ENCODE measurements around the gene CLEC11A.

CLEC11A gene

GRCh38 chr19:50722201-50723013 is 757 bp upstream of the CLEC11A start:
- no peak for DNase-seq (ENCODE audit: low spot score)
- in situ Hi-C loops (cut with MboI; ENCODE audit: low pct_unique_long_range_greater_than_20kb, low sequenced_read_pairs, unreplicated experiment), result no loop called here
- no peak for TF ChIP-seq CTCF (IDR thresholded peaks at IDR 0.05; ENCODE audit: extremely low read depth, insufficient read depth, missing control alignments)

- in situ Hi-C loops (cut with MboI; ENCODE audit: low pct_unique_long_range_greater_than_20kb, low sequenced_read_pairs, unreplicated experiment), result no loop called here
- no peak for TF ChIP-seq CTCF (IDR thresholded peaks at IDR 0.05; ENCODE audit: extremely low read depth, insufficient read depth, missing control alignments)
- no peak for DNase-seq (ENCODE audit: low spot score)
These were observed 764 bp downstream of the CLEC11A start for GRCh38 chr19:50723735-50724521.

- TF ChIP-seq CTCF (IDR thresholded peaks at IDR 0.05; ENCODE audit: extremely low read depth, insufficient read depth, missing control alignments), result peak; percentile 56
- in situ Hi-C loops (cut with MboI; ENCODE audit: low pct_unique_long_range_greater_than_20kb, low sequenced_read_pairs, unreplicated experiment), result no loop called here
- DNase-seq (ENCODE audit: low spot score), result peak; percentile 100
These were observed 1.5 kb downstream of the CLEC11A start for GRCh38 chr19:50724522-50725217.

DNA sequence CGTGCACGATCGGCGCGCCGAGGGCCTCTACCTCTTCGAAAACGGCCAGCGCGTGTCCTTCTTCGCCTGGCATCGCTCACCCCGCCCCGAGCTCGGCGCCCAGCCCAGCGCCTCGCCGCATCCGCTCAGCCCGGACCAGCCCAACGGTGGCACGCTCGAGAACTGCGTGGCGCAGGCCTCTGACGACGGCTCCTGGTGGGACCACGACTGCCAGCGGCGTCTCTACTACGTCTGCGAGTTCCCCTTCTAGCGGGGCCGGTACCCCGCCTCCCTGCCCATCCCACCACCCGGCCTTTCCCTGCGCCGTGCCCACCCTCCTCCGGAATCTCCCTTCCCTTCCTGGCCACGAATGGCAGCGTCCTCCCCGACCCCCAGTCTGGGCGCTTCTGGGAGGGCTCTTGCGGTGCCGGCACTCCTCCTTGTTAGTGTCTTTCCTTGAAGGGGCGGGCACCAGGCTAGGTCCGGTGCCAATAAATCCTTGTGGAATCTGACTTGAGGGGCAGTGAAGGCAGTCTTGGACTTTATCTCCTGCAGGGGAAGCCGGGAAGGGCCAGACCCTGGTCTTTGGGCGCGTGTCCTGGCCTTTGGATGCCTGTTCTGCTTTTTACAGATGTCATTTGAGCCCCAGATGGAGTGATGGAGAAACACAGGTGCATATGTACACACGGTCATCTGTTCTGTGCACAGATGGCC is 2.2 kb downstream of the CLEC11A start:
- in situ Hi-C loops (cut with MboI; ENCODE audit: low pct_unique_long_range_greater_than_20kb, low sequenced_read_pairs, unreplicated experiment), result no loop called here
- DNase-seq (ENCODE audit: low spot score), result peak; percentile 19
- no peak for TF ChIP-seq CTCF (IDR thresholded peaks at IDR 0.05; ENCODE audit: extremely low read depth, insufficient read depth, missing control alignments)

DNA sequence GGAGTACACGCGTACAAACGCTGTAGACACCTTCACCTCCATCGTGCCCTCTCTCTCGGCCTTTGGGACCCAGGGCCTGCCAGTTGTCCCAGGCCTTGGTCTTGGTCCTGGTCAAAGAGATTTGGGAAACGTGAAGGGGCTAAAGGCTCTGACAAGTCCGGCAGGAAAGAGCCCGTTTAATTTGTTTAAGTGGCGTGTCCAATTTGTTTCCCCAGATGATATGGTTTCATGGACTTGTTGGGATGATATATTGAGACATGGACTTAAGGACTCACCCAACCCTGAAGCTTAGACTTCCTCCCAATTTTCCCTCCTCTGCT is 2.7 kb downstream of the CLEC11A start:
- TF ChIP-seq CTCF (IDR thresholded peaks at IDR 0.05; ENCODE audit: extremely low read depth, insufficient read depth, missing control alignments), result no peak

More for the DNA sequence above, 2.7 kb downstream of the CLEC11A start:
- DNase-seq (ENCODE audit: low spot score), result no peak
- in situ Hi-C loops (cut with MboI; ENCODE audit: low pct_unique_long_range_greater_than_20kb, low sequenced_read_pairs, unreplicated experiment), result no loop called here

Measured in GM13977 (cell line).